CD4-positive, CD25-positive, alpha-beta regulatory T cell (primary cell): ENCODE results near the gene CRHBP. TPM values are rescaled to one million over a fixed set of nuclear protein-coding genes. Genes with fewer than 3 reads are reported as not detected.
A peak's percentile ranks its signal among the peaks of the same experiment; 100 is the strongest.

Experiments used
- ATAC-seq, 2 donors: fragments of 150-1000 bp; cut with Tn5 transposase; one replicate each; pipeline ENCODE4 v1.10.0; 2021; ENCODE audit warnings: low read depth in 2 of 2, moderate number of reproducible peaks in 2 of 2, moderate library complexity in 1 of 2
- DNase-seq, 3 donors: peaks; one replicate each; pipeline versions ENCODE4 v3.0.0 to v3.0.0-alpha.2; 2012 to 2022; ENCODE audit warnings: mixed read lengths in 1 of 3
- H3K27ac ChIP-seq: one replicate; pipeline ENCODE4 v1.7.0; 2013; ENCODE audit warnings: mild to moderate bottlenecking, low read length; ENCODE audit not compliant: insufficient read depth, poor library complexity, severe bottlenecking
- H3K27me3 ChIP-seq: one replicate; pipeline ENCODE4 v1.7.0; 2013; ENCODE audit warnings: low read length; ENCODE audit not compliant: control insufficient read depth, insufficient read depth
- H3K36me3 ChIP-seq: one replicate; pipeline ENCODE4 v1.7.0; 2013; ENCODE audit warnings: mild to moderate bottlenecking, low read length, moderate library complexity; ENCODE audit not compliant: control insufficient read depth, insufficient read depth
- H3K4me1 ChIP-seq: 2 replicates; pipeline ENCODE4 v1.7.0; 2013; ENCODE audit warnings: mild to moderate bottlenecking, low read length; ENCODE audit not compliant: insufficient read depth, control insufficient read depth, poor library complexity, severe bottlenecking
- H3K4me3 ChIP-seq: one replicate; pipeline ENCODE4 v1.7.0; 2013; ENCODE audit warnings: low read depth, mild to moderate bottlenecking, low read length, moderate library complexity
- H3K9me3 ChIP-seq, 2 experiments: 1 replicate in 1 of 2; 2 replicates in 1 of 2; pipeline ENCODE4 v1.7.0; 2013; ENCODE audit warnings: low read length in 2 of 2, mild to moderate bottlenecking in 1 of 2, moderate library complexity in 1 of 2; ENCODE audit not compliant: control insufficient read depth in 2 of 2
- H3K27ac Mint-ChIP-seq, 3 donors: one replicate each; pipeline ENCODE4 v1.8.0; 2020 to 2022; ENCODE audit warnings: mild to moderate bottlenecking in 3 of 3, mixed read lengths in 3 of 3, moderate library complexity in 2 of 3
- H3K27me3 Mint-ChIP-seq: one replicate; pipeline ENCODE4 v1.8.0; 2022; ENCODE audit warnings: mild to moderate bottlenecking, mixed read lengths
- H3K36me3 Mint-ChIP-seq: one replicate; pipeline ENCODE4 v1.8.0; 2020; ENCODE audit warnings: mixed read lengths
- H3K4me1 Mint-ChIP-seq, 4 donors: one replicate each; pipeline ENCODE4 v1.8.0; 2020 to 2022; ENCODE audit warnings: mixed read lengths in 4 of 4, mild to moderate bottlenecking in 1 of 4
- H3K4me3 Mint-ChIP-seq, 4 donors: one replicate each; pipeline ENCODE4 v1.8.0; 2020 to 2022; ENCODE audit warnings: mild to moderate bottlenecking in 4 of 4, mixed read lengths in 4 of 4, moderate library complexity in 3 of 4
- H3K9me3 Mint-ChIP-seq, 7 donors: one replicate each; pipeline ENCODE4 v1.8.0; 2020 to 2022; ENCODE audit warnings: mixed read lengths in 7 of 7, mild to moderate bottlenecking in 3 of 7, moderate library complexity in 2 of 7
- polyA plus RNA-seq, 4 donors: library from polyadenylated mRNA; unstranded; fragments of 300-500 nt; fragmentation: Illumina TruSeq; gene quantifications; one replicate each; pipeline ENCODE4 v1.2.3, GENCODE V29; 2021
- total RNA-seq: library from RNA; stranded (reverse); gene quantifications from one replicate; pipeline ENCODE4 v1.2.3, GENCODE V29; 2022

CRHBP gene
- total and polyA plus RNA-seq, 5 donors from 2014 or later = 2.5 TPM; not detected in 4

- no peak overlapping the region for H3K4me3 Mint-ChIP-seq
- H3K4me1 Mint-ChIP-seq = no peaks in the 10 kb centered on the region
Observed at GRCh38 chr5:77006124-77006523, 53.3 kb downstream of the CRHBP start.

DNA sequence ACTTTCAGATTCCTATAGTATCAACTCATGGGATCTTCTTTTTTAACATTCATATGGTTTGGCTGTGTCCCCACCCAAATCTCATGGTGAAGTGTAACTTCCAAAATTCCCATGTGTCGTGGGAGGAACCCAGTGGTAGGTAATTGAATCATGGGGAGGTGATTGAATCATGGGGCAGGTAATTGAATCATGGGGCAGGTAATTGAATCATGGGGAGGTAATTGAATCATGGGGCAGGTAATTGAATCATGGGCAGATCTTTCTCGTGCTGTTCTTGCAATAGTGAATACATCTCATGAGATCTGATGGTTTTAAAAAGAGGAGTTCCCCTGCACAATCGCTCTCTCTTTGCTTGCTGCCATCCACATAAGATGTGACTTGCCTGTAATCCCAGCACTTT is 55.6 kb downstream of the CRHBP start:
- H3K36me3 Mint-ChIP-seq = no peaks in the 10 kb centered on the region
- no peaks in the 10 kb centered on the region for H3K9me3 ChIP-seq
- H3K27me3 ChIP-seq = peaks cover 15% of the 10 kb centered on the region
- DNase-seq (no peak), ATAC-seq (no peak)
- H3K4me3 ChIP-seq = no peak overlapping the region
- no peak overlapping the region for H3K27ac Mint-ChIP-seq
- peaks cover 0 to 4% (median 0%) of the 10 kb centered on the region in 7 donors for H3K9me3 Mint-ChIP-seq
- H3K4me1 Mint-ChIP-seq = no peaks in the 10 kb centered on the region
- H3K4me3 Mint-ChIP-seq = no peak overlapping the region
- peaks cover 31% of the 10 kb centered on the region for H3K27me3 Mint-ChIP-seq
- H3K4me1 ChIP-seq = no peaks in the 10 kb centered on the region
- no peaks in the 10 kb centered on the region for H3K36me3 ChIP-seq
- no peak overlapping the region for H3K27ac ChIP-seq

More at GRCh38 chr5:77006124-77006523, 53.3 kb downstream of the CRHBP start:
- Histone ChIP-seq H3K27me3 (peaks cover 28% of the 10 kb centered on the region), H3K9me3 (no peaks in the 10 kb centered on the region), H3K4me3 (no peak overlapping the region), H3K4me1 (no peaks in the 10 kb centered on the region), H3K27ac (no peak overlapping the region), H3K36me3 (no peaks in the 10 kb centered on the region)
- no peak for DNase-seq
- H3K27ac Mint-ChIP-seq = no peak overlapping the region
- H3K36me3 Mint-ChIP-seq = no peaks in the 10 kb centered on the region
- peaks cover 0 to 4% (median 0%) of the 10 kb centered on the region in 7 donors for H3K9me3 Mint-ChIP-seq
- no peak for ATAC-seq
- H3K27me3 Mint-ChIP-seq = peaks cover 40% of the 10 kb centered on the region

DNA sequence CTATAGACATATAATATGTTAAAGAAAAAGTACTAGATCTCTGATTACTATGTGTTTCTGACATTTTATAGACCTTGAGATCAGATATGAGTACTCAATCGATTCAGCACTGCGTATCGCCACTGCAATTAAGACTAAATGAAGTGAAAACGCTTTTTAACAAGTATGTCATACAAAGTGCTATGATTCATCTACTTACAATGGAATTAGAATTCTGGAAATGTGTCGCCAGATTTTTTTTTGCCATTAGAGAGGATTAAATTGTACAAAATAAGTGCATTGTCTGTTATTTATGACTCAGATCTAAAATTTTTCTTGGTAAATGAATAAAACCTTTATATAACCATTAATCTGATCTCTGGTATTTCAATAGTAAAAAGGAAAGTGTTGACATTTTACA is 57.4 kb downstream of the CRHBP start:
- DNase-seq (no peak), ATAC-seq (no peak)
- H3K9me3 Mint-ChIP-seq = peaks cover 0 to 4% (median 0%) of the 10 kb centered on the region in 7 donors
- H3K27ac Mint-ChIP-seq = no peak overlapping the region
- Histone ChIP-seq H3K4me1 (no peaks in the 10 kb centered on the region), H3K9me3 (no peaks in the 10 kb centered on the region), H3K36me3 (no peaks in the 10 kb centered on the region), H3K27ac (no peak overlapping the region), H3K27me3 (peaks cover 12% of the 10 kb centered on the region), H3K4me3 (no peak overlapping the region)
- peaks cover 16% of the 10 kb centered on the region for H3K27me3 Mint-ChIP-seq
- H3K36me3 Mint-ChIP-seq = no peaks in the 10 kb centered on the region
- no peak overlapping the region for H3K4me3 Mint-ChIP-seq
- H3K4me1 Mint-ChIP-seq = no peaks in the 10 kb centered on the region

GRCh38 chr5:77011498-77011897 is 58.7 kb downstream of the CRHBP start:
- no peaks in the 10 kb centered on the region for H3K4me1 Mint-ChIP-seq
- peaks cover 11% of the 10 kb centered on the region for H3K27me3 Mint-ChIP-seq
- DNase-seq (no peak), ATAC-seq (no peak)
- H3K9me3 Mint-ChIP-seq = peaks cover 0 to 4% (median 0%) of the 10 kb centered on the region in 7 donors
- H3K4me3 Mint-ChIP-seq = no peak overlapping the region
- Histone ChIP-seq H3K36me3 (no peaks in the 10 kb centered on the region), H3K4me1 (no peaks in the 10 kb centered on the region), H3K27me3 (peaks cover 7% of the 10 kb centered on the region), H3K4me3 (no peak overlapping the region), H3K9me3 (no peaks in the 10 kb centered on the region), H3K27ac (no peak overlapping the region)
- no peaks in the 10 kb centered on the region for H3K36me3 Mint-ChIP-seq
- no peak overlapping the region for H3K27ac Mint-ChIP-seq

DNA sequence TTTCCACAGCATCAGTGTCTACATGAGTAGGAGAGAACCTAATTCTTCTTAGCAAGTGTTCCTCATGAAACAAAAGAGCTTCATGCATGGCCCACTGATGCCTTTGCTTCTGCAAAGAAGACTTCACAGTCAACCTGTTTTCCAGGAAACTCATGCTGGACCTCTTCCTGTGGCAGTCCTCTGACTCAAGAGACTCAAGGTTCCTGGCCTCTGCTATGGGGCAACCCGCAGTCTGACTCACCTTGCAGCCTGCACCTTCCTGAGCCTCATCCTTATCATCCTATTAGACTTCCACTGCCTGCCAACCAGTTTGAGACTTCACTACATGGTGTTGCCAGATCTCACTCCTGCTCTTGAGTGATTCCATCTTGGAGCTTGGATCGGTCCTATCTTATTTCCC is 59.8 kb downstream of the CRHBP start:
- Histone ChIP-seq H3K27ac (no peak overlapping the region), H3K4me1 (no peaks in the 10 kb centered on the region), H3K36me3 (no peaks in the 10 kb centered on the region), H3K27me3 (peaks cover 4% of the 10 kb centered on the region), H3K9me3 (no peaks in the 10 kb centered on the region), H3K4me3 (no peak overlapping the region)
- DNase-seq = peak in 1 of 3 donors; percentile 58
- peaks cover 15% of the 10 kb centered on the region for H3K27me3 Mint-ChIP-seq
- peak overlapping the region in 1 of 4 donors; percentile 27 for H3K4me3 Mint-ChIP-seq
- H3K27ac Mint-ChIP-seq = no peak overlapping the region
- H3K36me3 Mint-ChIP-seq = no peaks in the 10 kb centered on the region
- no peaks in the 10 kb centered on the region for H3K4me1 Mint-ChIP-seq
- ATAC-seq = peak in 1 of 2 donors; percentile 34
- peaks cover 0 to 4% (median 0%) of the 10 kb centered on the region in 7 donors for H3K9me3 Mint-ChIP-seq

DNA sequence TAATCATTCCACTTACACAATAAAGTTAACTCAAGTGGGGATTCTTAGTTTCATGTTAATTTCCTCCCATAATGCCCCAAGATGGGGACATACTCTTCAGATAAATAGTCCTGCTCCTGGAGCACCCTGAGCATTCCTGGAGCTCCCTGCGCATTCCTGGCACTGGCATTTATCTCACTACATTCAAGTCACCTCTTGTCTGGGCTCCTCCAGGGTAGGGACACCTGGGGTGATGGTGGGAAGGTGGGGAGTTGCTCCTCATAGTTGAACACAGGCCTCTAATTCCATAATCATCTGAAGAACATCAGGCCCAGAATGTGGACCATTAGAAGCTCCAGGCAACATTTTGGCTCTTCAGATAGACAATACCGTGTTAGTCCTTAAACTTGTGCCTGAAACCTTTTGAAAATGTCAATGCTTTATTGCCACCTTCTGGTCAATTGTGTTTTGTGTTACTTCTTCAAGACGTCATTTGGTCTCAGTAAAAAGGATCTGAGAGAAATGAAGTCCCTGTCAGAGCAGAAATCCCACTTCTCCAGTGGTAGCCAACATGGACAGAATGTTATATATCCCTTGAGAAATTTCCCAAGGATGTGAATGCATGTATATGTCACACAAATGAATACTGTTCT is 63.2 kb downstream of the CRHBP start:
- Histone ChIP-seq H3K4me3 (no peak overlapping the region), H3K27ac (no peak overlapping the region), H3K4me1 (no peaks in the 10 kb centered on the region), H3K27me3 (peaks cover 4% of the 10 kb centered on the region), H3K36me3 (no peaks in the 10 kb centered on the region), H3K9me3 (no peaks in the 10 kb centered on the region)
- Mint-ChIP-seq H3K9me3 (no peaks in the 10 kb centered on the region), H3K4me3 (no peak overlapping the region), H3K27ac (no peak overlapping the region), H3K4me1 (no peaks in the 10 kb centered on the region), H3K36me3 (no peaks in the 10 kb centered on the region), H3K27me3 (peaks cover 26% of the 10 kb centered on the region)
- DNase-seq = peak in 1 of 3 donors; percentile 63
- no peak for ATAC-seq

DNA sequence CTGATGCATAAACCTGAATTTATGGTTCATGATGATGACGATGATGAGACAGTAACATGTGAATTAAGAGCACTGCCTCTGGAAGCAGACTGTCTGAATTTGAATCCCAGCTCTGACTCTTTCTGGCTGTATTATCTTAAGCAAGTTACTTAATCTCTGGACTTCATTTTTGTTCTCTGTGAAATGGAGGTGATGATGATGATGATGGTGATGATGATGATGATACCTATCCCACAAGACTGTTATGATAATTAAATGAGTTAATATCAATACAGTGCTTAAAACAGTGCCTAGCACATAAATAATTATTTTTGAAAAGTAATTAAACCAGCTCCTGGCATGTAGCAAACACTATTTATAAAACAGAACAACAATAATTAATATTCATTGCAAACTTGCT is 64.1 kb downstream of the CRHBP start:
- no peaks in the 10 kb centered on the region for H3K9me3 Mint-ChIP-seq
- H3K27me3 ChIP-seq = peaks cover 4% of the 10 kb centered on the region
- H3K4me3 ChIP-seq = no peak overlapping the region
- peaks cover 26% of the 10 kb centered on the region for H3K27me3 Mint-ChIP-seq
- H3K27ac Mint-ChIP-seq = peak overlapping the region in 1 of 3 donors; percentile 30
- H3K36me3 Mint-ChIP-seq = no peaks in the 10 kb centered on the region
- H3K4me1 ChIP-seq = no peaks in the 10 kb centered on the region
- no peaks in the 10 kb centered on the region for H3K9me3 ChIP-seq
- ATAC-seq (no peak), DNase-seq (no peak)
- H3K36me3 ChIP-seq = no peaks in the 10 kb centered on the region
- no peaks in the 10 kb centered on the region for H3K4me1 Mint-ChIP-seq
- no peak overlapping the region for H3K4me3 Mint-ChIP-seq
- H3K27ac ChIP-seq = no peak overlapping the region

GRCh38 chr5:77017668-77018067 is 64.8 kb downstream of the CRHBP start:
- Mint-ChIP-seq H3K27ac (no peak overlapping the region), H3K4me3 (no peak overlapping the region), H3K36me3 (no peaks in the 10 kb centered on the region), H3K4me1 (no peaks in the 10 kb centered on the region), H3K9me3 (peaks cover 0 to 2% (median 0%) of the 10 kb centered on the region in 7 donors), H3K27me3 (peaks cover 28% of the 10 kb centered on the region)
- Histone ChIP-seq H3K36me3 (no peaks in the 10 kb centered on the region), H3K4me1 (no peaks in the 10 kb centered on the region), H3K4me3 (no peak overlapping the region), H3K9me3 (no peaks in the 10 kb centered on the region), H3K27me3 (peaks cover 9% of the 10 kb centered on the region), H3K27ac (no peak overlapping the region)
- DNase-seq (no peak), ATAC-seq (no peak)
